Subcutaneous preadipocyte (primary cell): ENCODE results near the gene ZDHHC19. TPM values are rescaled to one million over a fixed set of nuclear protein-coding genes. Genes with fewer than 3 reads are reported as not detected.

Experiments used
- small RNA-seq: library from RNA; depleted of rRNA; stranded (forward); fragments of <200 nt; gene quantifications from one replicate; pipeline ENCODE3, GENCODE V24; 2012
- total RNA-seq: library from RNA; depleted of rRNA; stranded (reverse); fragments of >200 nt; gene quantifications from 2 replicates; pipeline ENCODE4 v1.2.3, GENCODE V29; 2012

The ZDHHC19 gene, protein sequence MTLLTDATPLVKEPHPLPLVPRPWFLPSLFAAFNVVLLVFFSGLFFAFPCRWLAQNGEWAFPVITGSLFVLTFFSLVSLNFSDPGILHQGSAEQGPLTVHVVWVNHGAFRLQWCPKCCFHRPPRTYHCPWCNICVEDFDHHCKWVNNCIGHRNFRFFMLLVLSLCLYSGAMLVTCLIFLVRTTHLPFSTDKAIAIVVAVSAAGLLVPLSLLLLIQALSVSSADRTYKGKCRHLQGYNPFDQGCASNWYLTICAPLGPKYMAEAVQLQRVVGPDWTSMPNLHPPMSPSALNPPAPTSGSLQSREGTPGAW
- not detected in 2 replicates for total RNA-seq

GRCh38 chr3:196210673-196211556 lies at the start of gene ZDHHC19:
ZDHHC19 (minus strand) TSS chr3:196211400; CDS start chr3:196211315, 85 bp downstream.

GRCh38 chr3:196216089-196216564 lies 4.9 kb upstream of the ZDHHC19 start, which contains the start of gene SLC51A:
SLC51A (plus strand) TSS chr3:196216534; CDS start chr3:196216713, 179 bp downstream.

Small RNA genes within 50 kb of the gene (small RNA-seq; reads per million reads assigned to genes)
- gene RF00019: not detected

Other genes starting within 250 kb of the ZDHHC19 start
- 157 and 191 TPM in 2 replicates for gene TFRC, start 129.3 kb downstream of the ZDHHC19 start, total RNA-seq
- gene SLC51A, start 5.1 kb upstream of the ZDHHC19 start, total RNA-seq: not detected in 2 replicates
- gene PCYT1A, start 76.3 kb upstream of the ZDHHC19 start, total RNA-seq: 73.5 and 77.2 TPM in 2 replicates
- gene DYNLT2B, start 106.8 kb upstream of the ZDHHC19 start, total RNA-seq: 6.5 and 7.0 TPM in 2 replicates
- gene TM4SF19, start 127.0 kb upstream of the ZDHHC19 start, total RNA-seq: 0.37 and 4.5 TPM in 2 replicates
- gene UBXN7, start 221.0 kb upstream of the ZDHHC19 start, total RNA-seq: 19.1 and 19.5 TPM in 2 replicates